ENCODE data around the gene EXOC1L.

The EXOC1L gene

GRCh38 chr4:55854129-55854528 is 34.5 kb downstream of the EXOC1L start:
- ChIA-PET CTCF (no interaction called here), POLR2A (interaction anchor here (0.7 to 1.7 kb wide), 5 partner anchors 9 to 91 kb away, joined by 3 to 11 read pairs (median 6); partner anchors contain the start of gene EXOC1L)
- no peak for TF ChIP-seq ARNT (IDR thresholded peaks at IDR 0.05)
- peak; percentile 50 for TF ChIP-seq PKNOX1 (IDR thresholded peaks at IDR 0.05)
- TF ChIP-seq ZNF384 (IDR thresholded peaks at IDR 0.05): no peak
- peak; percentile 11 for DNase-seq (ENCODE audit: extremely low spot score)

- DNase-seq (ENCODE audit: extremely low spot score): no peak
- POLR2A ChIA-PET: no interaction called here
- CTCF ChIA-PET: no interaction called here
- TF ChIP-seq ZNF384 (IDR thresholded peaks at IDR 0.05): no peak
These were observed 38.0 kb downstream of the EXOC1L start for GRCh38 chr4:55857586-55857985.

- CTCF ChIA-PET: no interaction called here
- TF ChIP-seq FOXK2 (IDR thresholded peaks at IDR 0.05) (no peak), SUZ12 (IDR thresholded peaks at IDR 0.05) (no peak), TARDBP (IDR thresholded peaks at IDR 0.05) (no peak), SP1 (IDR thresholded peaks at IDR 0.05) (no peak), HDGF (IDR thresholded peaks at IDR 0.05; ENCODE audit: borderline replicate concordance) (no peak), FOXM1 (IDR thresholded peaks at IDR 0.05; ENCODE audit: borderline replicate concordance) (no peak), LEF1 (IDR thresholded peaks at IDR 0.05; ENCODE audit: borderline replicate concordance) (no peak), PKNOX1 (IDR thresholded peaks at IDR 0.05) (no peak), FOXA1 (IDR thresholded peaks at IDR 0.05) (no peak), ARNT (IDR thresholded peaks at IDR 0.05) (no peak), BHLHE40 (IDR thresholded peaks at IDR 0.05; ENCODE audit: borderline replicate concordance) (no peak)
These were observed 40.1 kb downstream of the EXOC1L start for GRCh38 chr4:55859711-55860110.

GRCh38 chr4:55864577-55865223 is 45.1 kb downstream of the EXOC1L start:
- DNase-seq (ENCODE audit: extremely low spot score): no peak
- TF ChIP-seq BHLHE40 (IDR thresholded peaks at IDR 0.05; ENCODE audit: borderline replicate concordance) (no peak), HDGF (IDR thresholded peaks at IDR 0.05; ENCODE audit: borderline replicate concordance) (no peak), L3MBTL2 (conservative IDR thresholded peaks at IDR 0.05) (no peak), FOXM1 (IDR thresholded peaks at IDR 0.05; ENCODE audit: borderline replicate concordance) (no peak), PKNOX1 (IDR thresholded peaks at IDR 0.05) (no peak), SP1 (IDR thresholded peaks at IDR 0.05) (no peak)
- CTCF ChIA-PET: interaction anchor here (0.6 kb wide), 1 partner anchor 121 kb away, joined by 3 read pairs; no protein-coding TSS in a partner anchor
- POLR2A ChIA-PET: interaction anchor here (3.4 kb wide), 1 partner anchor 11 kb away, joined by 11 read pairs; the partner anchor contains the start of gene EXOC1

More at GRCh38 chr4:55859711-55860110, 40.1 kb downstream of the EXOC1L start:
- POLR2A ChIA-PET: no interaction called here
- DNase-seq (ENCODE audit: extremely low spot score): no peak

GRCh38 chr4:55865228-55865806 is 45.7 kb downstream of the EXOC1L start:
- ChIA-PET CTCF (interaction anchor here (0.6 kb wide), 1 partner anchor 80 kb away, joined by 3 read pairs; no protein-coding TSS in a partner anchor), POLR2A (interaction anchor here (1.2 to 3.4 kb wide), 2 partner anchors 12 to 143 kb away, joined by 3 to 11 read pairs; partner anchors contain the start of gene EXOC1)
- no peak for TF ChIP-seq CTBP1 (IDR thresholded peaks at IDR 0.05; ENCODE audit: borderline replicate concordance)
- TF ChIP-seq SP1 (IDR thresholded peaks at IDR 0.05): no peak
- TF ChIP-seq LEF1 (IDR thresholded peaks at IDR 0.05; ENCODE audit: borderline replicate concordance): no peak
- no peak for TF ChIP-seq FOXK2 (IDR thresholded peaks at IDR 0.05)
- no peak for TF ChIP-seq FOXA1 (IDR thresholded peaks at IDR 0.05)
- TF ChIP-seq NFRKB (IDR thresholded peaks at IDR 0.05): no peak
- no peak for TF ChIP-seq PKNOX1 (IDR thresholded peaks at IDR 0.05)
- no peak for TF ChIP-seq FOXM1 (IDR thresholded peaks at IDR 0.05; ENCODE audit: borderline replicate concordance)
- no peak for TF ChIP-seq TARDBP (IDR thresholded peaks at IDR 0.05)
- TF ChIP-seq ELF4 (IDR thresholded peaks at IDR 0.05): no peak
- TF ChIP-seq BHLHE40 (IDR thresholded peaks at IDR 0.05; ENCODE audit: borderline replicate concordance): no peak
- TF ChIP-seq HDGF (IDR thresholded peaks at IDR 0.05; ENCODE audit: borderline replicate concordance): no peak
- TF ChIP-seq SUZ12 (IDR thresholded peaks at IDR 0.05): no peak
- DNase-seq (ENCODE audit: extremely low spot score): no peak

GRCh38 chr4:55866290-55866907 is 46.8 kb downstream of the EXOC1L start:
- ChIA-PET CTCF (interaction anchor here (0.6 to 0.7 kb wide), 3 partner anchors 10 to 229 kb away, joined by 3 read pairs; no protein-coding TSS in a partner anchor), POLR2A (interaction anchor here (0.9 to 3.4 kb wide), 3 partner anchors 13 to 320 kb away, joined by 3 to 11 read pairs (median 3); partner anchors contain the start of gene EXOC1)
- no peak for DNase-seq (ENCODE audit: extremely low spot score)
- TF ChIP-seq SP1 (IDR thresholded peaks at IDR 0.05) (no peak), LEF1 (IDR thresholded peaks at IDR 0.05; ENCODE audit: borderline replicate concordance) (no peak), BHLHE40 (IDR thresholded peaks at IDR 0.05; ENCODE audit: borderline replicate concordance) (no peak), FOXM1 (IDR thresholded peaks at IDR 0.05; ENCODE audit: borderline replicate concordance) (no peak)

All from HEK293T (cell line).